Activated naive CD4-positive, alpha-beta T cell (primary cell): ENCODE results near the gene AP4M1.

Source experiments
- DNase-seq, 4 experiments: peaks; one replicate each; lab custom pipeline; 2025; lab: John Stamatoyannopoulos, UW

The AP4M1 gene

DNA sequence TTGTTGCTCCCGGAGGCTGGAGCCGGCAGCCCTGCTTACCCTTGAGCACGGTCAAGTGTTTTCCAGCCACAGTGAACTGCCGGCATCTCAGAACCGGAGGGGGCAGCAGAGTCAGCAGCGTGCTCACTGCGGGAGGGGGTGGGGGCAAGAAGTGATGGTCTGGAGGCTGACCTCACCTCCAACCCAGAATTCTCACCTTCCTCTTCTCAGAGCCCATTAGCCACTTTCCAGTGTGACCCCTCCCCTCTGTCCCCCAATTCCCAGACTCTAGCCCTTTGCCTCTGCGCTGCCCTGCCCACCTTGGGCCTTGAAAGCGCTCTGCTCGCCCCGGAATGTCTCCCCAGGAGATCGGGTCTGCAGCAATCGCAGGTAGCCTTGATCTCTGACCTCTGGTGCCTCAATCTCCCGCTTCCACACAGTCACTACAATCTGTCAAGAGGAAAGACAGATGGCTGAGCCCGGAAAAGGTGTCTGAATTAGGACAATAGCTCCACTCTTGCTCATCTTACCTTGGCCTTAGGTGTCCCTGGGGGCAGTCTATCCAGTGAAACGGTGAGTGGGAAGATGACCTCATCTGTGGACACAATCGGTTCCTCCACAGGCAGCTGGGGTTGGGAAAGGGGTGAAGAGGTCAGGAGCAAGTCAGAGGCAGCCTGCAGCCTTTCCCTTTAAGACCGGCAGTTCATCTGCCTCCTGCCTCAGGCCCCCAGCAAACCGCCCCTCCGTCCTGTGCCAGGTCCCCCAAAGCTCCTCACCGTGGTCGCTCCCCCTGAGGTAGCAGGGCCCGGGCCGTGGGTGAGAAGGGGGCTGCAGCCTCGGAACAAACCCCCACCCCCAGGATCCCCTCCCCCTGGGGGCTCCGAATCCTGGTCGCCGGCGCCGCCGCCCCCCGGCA is 56.1 kb downstream of the AP4M1 start:
- DNase-seq: no peak
